Activated CD4-positive, alpha-beta T cell treated with anti-CD3 and anti-CD28 coated beads for 1 hour (primary cell): ENCODE measurements around the gene SND1.

Experiments
- DNase-seq: peaks from one replicate; pipeline ENCODE4 v3.0.0-alpha.2; 2020

The SND1 gene

GRCh38 chr7:127736511-127736910 is 84.5 kb downstream of the SND1 start:
- DNase-seq = no peak

DNA sequence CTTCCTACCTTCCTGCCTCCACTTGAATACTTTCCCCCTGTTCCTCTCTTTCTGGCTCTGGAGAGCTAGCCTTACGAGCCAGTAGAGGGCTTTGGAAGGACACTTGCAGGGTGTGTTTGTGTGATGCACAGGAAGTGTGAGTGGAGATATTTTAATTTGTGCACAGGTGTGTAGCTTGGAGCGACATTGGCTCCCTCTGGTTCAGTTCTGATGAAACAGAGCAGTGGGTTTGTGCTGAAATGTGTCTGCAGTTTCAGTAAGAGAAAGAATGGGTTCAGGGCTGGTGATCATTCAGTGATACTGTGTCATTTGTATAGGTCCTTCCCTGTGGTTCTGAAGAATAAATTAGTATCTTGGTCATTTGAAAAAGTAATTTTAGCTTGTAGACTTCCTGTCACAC is 86.9 kb downstream of the SND1 start:
- no peak for DNase-seq

- no peak for DNase-seq
These were observed 89.9 kb downstream of the SND1 start for GRCh38 chr7:127741764-127742375.

GRCh38 chr7:127745445-127745844 is 93.5 kb downstream of the SND1 start:
- no peak for DNase-seq

DNA sequence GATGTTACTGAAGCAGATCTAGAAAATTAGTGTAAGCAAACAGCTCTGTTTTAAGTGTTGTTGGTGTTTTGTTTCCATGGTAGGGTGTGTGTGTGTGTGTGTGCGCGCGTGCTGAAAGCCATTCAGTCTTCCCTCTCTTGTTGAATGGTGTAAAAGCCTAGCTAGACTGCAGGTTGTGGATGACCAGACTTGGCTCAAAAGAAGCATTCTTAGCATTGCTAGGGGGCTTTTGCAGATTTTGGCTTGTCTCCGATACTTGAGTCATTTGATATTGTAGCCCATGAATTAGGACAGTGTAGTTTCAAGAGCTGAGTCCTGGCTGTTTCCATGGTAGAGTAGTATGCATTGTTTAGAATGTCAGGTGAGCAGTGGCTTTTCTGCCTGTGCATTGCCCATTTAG is 99.1 kb downstream of the SND1 start:
- no peak for DNase-seq

GRCh38 chr7:127751490-127752448 is 99.8 kb downstream of the SND1 start:
- no peak for DNase-seq

- DNase-seq = no peak
These were observed 100.8 kb downstream of the SND1 start for GRCh38 chr7:127752829-127753228.

- DNase-seq = no peak
These were observed 102.5 kb downstream of the SND1 start for GRCh38 chr7:127754457-127754856.

DNA sequence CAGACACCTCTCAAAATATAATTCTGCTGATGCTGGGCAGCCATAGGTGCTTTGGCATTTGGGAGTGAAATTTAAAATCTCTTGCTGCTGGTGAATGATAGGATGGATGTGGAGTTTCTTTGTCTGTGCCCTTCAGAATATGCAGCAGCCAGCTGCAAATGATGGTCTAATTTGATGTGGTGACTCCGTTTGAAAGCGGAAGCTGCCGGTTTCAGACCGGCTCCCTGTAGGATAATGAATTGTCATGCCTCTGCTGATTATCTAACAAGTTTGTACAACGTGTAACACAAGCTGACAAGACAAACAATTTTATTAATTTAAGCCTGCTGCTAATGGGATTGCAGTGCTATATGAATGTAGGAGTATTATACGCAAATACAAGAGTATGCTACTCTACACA is 103.5 kb downstream of the SND1 start:
- no peak for DNase-seq

DNA sequence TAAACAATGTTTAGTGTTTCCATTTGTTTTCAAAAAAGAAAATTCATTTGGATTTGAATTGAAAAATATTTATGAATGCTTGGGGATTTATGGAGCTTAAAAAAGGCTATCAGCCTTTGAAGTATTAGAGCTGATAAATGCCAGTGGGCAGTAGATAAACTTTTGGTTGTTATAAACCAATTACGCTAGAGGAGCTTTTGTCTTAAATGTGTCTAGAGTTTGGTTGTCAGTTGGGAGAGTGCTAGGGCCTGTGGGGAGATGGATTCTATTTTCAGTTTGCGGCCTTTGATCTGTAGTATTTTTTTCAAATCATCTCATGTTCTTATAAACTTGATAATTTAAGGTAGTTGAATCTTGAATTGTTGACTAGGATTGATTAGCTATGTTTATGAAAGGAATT is 104.0 kb downstream of the SND1 start:
- no peak for DNase-seq

GRCh38 chr7:127758105-127758504 is 106.1 kb downstream of the SND1 start:
- DNase-seq = no peak

DNA sequence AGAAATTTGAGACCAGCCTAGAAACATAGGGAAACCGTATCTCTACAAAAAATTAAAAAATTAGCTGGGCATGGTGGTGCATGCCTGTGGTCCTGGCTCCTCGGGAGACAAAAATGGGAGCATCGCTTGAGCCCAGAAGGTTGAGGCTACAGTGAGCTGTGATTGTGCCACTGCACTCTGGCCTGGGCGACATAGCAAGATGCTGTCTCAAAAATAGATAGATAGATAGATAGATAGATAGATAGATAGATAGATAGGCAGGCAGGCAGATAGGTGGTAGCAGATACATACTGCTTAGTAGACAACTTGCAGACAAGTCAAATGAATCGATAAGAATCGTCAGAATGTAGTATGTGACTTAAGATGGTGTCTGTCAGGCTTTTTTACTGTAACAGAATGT is 106.9 kb downstream of the SND1 start:
- DNase-seq = no peak

DNA sequence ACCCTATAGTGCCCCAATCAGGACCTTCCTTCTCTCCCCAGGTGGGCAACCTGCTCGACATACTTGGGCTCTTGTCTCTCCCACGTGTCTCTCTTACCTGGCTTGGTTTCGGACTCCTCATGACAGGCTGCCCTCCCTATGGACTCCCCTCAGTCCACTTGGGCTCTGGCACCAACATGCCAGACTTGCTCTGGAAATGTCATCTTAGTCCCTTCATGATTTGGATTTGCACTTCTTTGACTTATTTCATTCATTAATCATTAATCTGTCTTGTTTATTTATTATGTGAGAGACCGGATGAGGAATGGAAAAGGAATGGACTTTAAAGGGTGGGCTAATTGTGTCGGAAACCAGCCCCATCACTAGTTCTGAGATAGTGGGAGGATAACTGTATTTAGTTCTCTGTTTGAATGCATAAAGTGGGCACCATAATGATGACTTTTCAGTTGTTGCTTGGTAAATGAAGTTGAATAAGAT is 108.0 kb downstream of the SND1 start:
- no peak for DNase-seq

- no peak for DNase-seq
These were observed 108.5 kb downstream of the SND1 start for GRCh38 chr7:127760436-127761031.

- DNase-seq = no peak
These were observed 109.2 kb downstream of the SND1 start for GRCh38 chr7:127761196-127761595.

DNA sequence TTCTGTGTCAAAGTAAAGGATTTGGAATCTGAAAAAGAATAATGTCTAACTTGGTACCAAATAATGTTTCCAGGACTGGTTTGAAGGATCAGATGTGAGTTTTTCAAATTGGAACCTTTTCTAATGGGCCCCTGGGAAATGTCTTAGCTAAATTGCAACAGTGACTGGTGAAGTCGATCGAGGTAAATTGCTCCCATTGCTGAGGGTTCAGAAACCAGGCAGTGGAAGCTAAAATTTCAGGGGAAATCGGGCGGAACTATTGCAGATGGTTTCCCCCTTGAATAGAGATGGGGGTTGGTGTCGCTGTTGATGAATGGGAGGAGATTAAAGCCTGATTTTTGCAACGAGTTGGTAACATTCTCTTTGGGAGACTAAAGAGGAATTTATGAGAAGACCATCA is 112.7 kb downstream of the SND1 start:
- no peak for DNase-seq

GRCh38 chr7:127765150-127765549 is 113.2 kb downstream of the SND1 start:
- DNase-seq = no peak

GRCh38 chr7:127766831-127767459 is 115.0 kb downstream of the SND1 start:
- no peak for DNase-seq

DNA sequence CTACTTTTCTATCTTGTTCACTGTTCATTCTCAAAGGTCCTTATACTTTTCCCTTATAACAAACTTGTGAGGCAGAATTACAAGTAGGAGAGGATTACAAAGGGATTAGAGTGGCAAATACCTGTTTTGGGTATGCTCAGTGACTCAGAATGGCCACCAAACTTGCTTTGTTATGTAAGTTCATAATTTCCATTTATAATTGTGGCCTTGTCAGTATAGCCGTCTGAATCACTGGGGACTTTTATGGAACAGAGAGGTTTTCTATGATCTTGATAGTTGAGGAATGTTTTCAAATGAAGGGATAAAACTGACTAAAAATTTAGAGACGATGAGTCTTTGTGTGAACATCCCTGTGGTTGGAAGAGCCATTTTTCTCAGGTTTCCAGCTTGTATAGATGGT is 116.2 kb downstream of the SND1 start:
- no peak for DNase-seq

DNA sequence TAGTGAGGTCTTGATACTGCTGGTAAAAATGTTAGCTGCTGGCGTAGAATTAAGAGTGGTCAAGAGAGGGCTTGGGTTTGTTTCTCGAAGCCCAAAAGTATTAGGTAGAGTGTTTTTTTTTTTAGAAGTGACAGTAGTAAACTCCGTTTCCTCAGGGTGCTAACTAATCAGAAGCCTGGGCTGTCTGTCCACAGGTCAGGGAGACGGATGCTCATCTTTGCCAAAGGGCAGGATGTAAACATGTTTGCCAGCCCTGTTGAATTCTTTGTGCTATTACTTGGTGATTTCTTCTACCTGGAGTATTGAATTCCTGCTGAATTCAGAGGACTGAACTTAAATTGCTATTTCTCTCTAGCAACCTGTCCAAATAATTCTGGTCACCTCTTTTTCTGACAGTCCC is 117.1 kb downstream of the SND1 start:
- no peak for DNase-seq

DNA sequence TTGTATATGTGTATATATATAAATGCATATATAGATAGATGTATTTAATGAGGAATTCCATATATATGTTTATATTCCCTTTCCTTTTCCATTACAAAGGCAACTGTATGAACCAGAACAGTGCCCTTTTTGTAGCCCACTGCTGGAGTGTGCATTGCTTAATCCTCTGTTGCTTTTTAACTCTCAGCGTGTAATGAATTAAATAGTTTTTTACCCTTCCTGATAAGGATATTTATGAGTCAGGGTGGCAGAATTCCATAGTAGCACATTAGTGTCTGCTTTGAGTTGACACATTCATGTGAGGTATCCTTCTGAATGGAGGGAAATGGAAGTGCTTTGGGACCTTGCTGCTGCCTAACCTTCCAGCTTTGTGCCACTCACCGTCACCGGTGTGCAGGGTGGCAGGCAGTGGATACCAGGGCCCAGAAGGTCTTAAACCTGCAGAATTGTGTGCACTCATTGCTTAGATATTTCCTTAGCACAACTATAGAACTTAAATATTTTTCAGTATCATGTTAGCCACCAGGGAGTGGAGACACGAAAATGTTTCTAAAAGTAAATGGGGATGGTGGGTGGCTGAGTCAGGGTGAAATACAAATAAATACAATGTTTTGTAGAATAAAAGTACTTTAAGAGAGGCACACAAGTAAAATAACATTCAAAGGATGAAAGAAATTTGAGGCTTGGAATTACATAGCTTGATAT is 117.9 kb downstream of the SND1 start:
- no peak for DNase-seq

GRCh38 chr7:127770885-127771284 is 118.9 kb downstream of the SND1 start:
- no peak for DNase-seq

DNA sequence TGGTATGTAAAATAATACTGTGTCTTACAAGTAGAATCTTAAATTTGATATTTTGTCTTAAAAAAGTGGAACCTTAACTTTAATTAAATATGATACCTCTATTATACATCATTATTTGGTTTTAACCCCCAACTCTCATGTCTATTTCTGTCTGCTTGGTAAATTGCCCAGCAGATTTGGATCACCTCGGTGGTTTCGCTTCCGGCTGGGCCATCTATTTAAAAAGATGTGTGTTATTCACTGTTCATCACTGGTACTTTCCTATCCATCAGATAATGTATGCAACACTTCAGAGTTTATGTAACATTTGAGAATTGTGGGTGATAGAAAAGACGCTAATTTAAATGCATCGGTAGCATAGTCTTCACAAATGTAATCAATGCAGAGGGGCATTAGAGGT is 119.7 kb downstream of the SND1 start:
- no peak for DNase-seq
